Parietal lobe (tissue), 1 donor: Measurements from ENCODE around the gene TP53I13. TPM values are rescaled to one million over a fixed set of nuclear protein-coding genes. Genes with fewer than 3 reads are reported as not detected.

Experiments
- total RNA-seq: library from RNA; depleted of rRNA; stranded (reverse); fragments of >200 nt; gene quantifications from one replicate; pipeline ENCODE4 v1.2.3, GENCODE V29; 2014

Gene TP53I13, protein sequence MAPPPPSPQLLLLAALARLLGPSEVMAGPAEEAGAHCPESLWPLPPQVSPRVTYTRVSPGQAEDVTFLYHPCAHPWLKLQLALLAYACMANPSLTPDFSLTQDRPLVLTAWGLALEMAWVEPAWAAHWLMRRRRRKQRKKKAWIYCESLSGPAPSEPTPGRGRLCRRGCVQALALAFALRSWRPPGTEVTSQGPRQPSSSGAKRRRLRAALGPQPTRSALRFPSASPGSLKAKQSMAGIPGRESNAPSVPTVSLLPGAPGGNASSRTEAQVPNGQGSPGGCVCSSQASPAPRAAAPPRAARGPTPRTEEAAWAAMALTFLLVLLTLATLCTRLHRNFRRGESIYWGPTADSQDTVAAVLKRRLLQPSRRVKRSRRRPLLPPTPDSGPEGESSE
- total RNA-seq: 7.8 TPM

GRCh38 chr17:29568331-29569244 lies at the start of gene TP53I13:
TP53I13 (plus strand) TSS chr17:29568701; CDS start chr17:29568759, 58 bp downstream.

GRCh38 chr17:29566473-29567303 lies 1.8 kb upstream of the TP53I13 start, which contains the start of gene ABHD15:
ABHD15 (minus strand) TSS chr17:29567037; CDS start chr17:29566966, 71 bp downstream.

DNA sequence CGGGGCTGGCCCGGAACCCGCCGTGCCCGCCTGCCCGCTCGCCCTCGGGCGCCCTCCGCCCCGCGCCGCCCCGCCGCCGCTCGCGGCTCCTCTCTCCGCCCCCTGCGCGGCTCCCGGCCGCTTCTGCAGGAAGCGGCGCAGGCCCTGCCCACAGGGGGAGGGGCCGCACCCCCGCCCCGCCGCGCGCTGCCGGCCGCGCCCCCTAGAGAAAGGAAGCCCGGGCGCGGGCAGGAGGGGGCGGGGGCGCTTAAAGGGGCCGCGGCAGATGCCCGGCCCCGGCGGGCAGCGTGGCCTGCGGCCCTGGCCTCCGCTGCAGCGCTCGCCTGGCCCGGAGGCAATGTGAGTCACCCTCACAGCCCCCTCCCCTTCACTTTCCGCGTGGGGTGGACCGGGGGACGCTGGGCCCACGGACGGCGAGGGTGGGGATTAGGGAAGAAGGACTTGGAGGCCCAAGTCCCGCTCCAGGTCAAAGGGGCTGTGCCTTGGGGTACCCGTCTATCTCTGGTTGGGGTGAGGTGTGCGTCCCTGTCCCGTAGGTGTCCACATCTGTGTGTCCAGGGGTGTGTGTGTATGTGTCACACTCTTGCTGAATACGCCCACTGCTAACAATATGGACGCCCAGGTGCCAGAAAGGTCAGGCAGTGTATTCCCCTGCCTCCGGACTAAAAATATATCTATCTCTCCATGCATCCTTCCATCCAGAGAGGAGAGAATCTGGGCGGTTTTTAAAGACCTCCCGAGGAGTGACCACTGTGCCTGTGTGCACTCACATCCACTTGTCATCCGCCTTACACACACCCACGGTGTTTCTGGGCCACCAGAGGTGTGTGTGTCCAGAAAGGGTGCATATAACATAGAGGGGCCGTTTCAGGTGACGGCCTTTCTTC lies 21.3 kb downstream of the TP53I13 start, which contains the start of gene GIT1:
Gene GIT1, minus strand, starts transcription at position 125 of the 887 bp plus-strand sequence. CDS start 270 bp downstream, outside the sequence.

DNA sequence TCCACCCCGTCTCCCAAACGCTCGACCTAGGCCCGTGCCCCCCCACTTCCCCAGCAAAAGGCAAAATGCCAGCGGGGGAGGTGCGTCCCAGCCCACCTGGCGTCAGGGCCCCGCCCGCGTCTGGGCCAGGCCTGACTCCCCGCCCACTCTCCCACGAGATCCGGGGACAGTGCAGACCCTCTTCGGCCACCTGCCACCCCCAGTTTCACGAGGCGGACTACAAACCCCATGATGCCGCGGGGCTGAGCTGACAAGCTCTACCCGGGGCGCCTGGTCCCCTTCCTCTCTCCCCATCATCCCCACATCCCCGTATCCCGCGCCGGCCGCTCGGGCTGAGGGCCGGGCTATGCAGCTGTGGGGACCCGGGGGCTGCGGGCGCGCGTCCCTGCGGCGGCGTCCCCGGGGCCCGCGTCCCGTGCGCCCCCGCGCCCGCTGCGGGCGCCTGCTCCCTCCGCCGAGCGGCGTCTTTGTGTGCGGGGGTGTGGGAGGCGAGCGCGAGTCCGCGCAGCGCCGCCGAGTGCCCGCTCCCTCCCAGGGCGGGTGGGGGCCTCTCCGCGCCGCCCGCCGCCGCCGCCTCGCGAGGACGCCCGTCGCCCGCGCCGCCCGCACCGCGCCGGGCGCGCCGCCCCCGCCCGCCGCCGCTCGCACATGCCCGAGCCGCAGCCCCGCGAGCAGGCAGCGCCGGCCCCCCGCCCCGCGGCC lies 24.5 kb downstream of the TP53I13 start, which contains the start of gene ANKRD13B:
Gene ANKRD13B, plus strand, starts transcription at position 283 of the 702 bp plus-strand sequence. CDS start 490 bp downstream, outside the sequence.

Other genes with a start within 250 kb of the TP53I13 start
- 229 TPM for gene TAOK1, start 178.3 kb upstream of the TP53I13 start, total RNA-seq
- gene ABHD15, start 1.7 kb upstream of the TP53I13 start, total RNA-seq: 0.63 TPM
- gene GIT1, start 20.9 kb downstream of the TP53I13 start, total RNA-seq: 48.5 TPM
- 65.1 TPM for gene ANKRD13B, start 24.4 kb downstream of the TP53I13 start, total RNA-seq
- gene CORO6, start 54.2 kb downstream of the TP53I13 start, total RNA-seq: 2.5 TPM